ELF-1 (cell line): Measurements from ENCODE around the gene WFIKKN2.
"Not testable (repeated sequence)": the region's sequence is repeated elsewhere in the genome, so short reads cannot be mapped to it uniquely, and the experiment has no call there.

Source experiments
- DNase-seq: peaks from one replicate; pipeline ENCODE4 v3.0.0-alpha.2; 2016; ENCODE audit warnings: low read depth, low spot score

The WFIKKN2 gene

GRCh38 chr17:50875074-50875473 is 39.7 kb downstream of the WFIKKN2 start:
- no peak for DNase-seq

GRCh38 chr17:50877042-50877441 is 41.7 kb downstream of the WFIKKN2 start:
- DNase-seq, result not testable (repeated sequence)

DNA sequence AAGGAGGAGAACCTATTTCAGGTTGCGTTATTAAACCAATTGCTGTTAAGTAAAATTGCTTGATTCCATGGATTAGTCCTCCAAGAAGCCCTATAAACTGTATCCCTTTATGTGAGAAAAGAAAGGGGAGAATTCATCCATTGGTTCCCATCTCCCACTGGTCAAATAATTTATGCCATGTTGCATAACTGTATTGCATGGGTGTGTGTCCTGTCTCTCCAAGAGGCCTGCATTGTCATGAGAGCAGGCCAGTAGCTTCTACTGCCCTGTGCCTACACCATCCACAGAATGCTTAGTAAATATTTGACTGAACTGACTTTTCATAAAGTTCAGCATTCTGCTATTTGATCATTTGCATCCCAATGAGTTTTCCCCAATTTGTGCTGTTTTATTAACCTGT is 42.5 kb downstream of the WFIKKN2 start:
- no peak for DNase-seq

GRCh38 chr17:50879086-50879485 is 43.7 kb downstream of the WFIKKN2 start:
- DNase-seq, result no peak

GRCh38 chr17:50881182-50881581 is 45.8 kb downstream of the WFIKKN2 start:
- DNase-seq, result no peak

- no peak for DNase-seq
These were observed 47.5 kb downstream of the WFIKKN2 start for GRCh38 chr17:50882851-50883250.

- DNase-seq, result no peak
These were observed 48.6 kb downstream of the WFIKKN2 start for GRCh38 chr17:50883850-50884438.

- peak; percentile 75 for DNase-seq
These were observed 49.3 kb downstream of the WFIKKN2 start for GRCh38 chr17:50884439-50885311.

- DNase-seq, result no peak
These were observed 52.4 kb downstream of the WFIKKN2 start for GRCh38 chr17:50887705-50888245.

GRCh38 chr17:50889528-50890118 is 54.2 kb downstream of the WFIKKN2 start:
- DNase-seq, result no peak

DNA sequence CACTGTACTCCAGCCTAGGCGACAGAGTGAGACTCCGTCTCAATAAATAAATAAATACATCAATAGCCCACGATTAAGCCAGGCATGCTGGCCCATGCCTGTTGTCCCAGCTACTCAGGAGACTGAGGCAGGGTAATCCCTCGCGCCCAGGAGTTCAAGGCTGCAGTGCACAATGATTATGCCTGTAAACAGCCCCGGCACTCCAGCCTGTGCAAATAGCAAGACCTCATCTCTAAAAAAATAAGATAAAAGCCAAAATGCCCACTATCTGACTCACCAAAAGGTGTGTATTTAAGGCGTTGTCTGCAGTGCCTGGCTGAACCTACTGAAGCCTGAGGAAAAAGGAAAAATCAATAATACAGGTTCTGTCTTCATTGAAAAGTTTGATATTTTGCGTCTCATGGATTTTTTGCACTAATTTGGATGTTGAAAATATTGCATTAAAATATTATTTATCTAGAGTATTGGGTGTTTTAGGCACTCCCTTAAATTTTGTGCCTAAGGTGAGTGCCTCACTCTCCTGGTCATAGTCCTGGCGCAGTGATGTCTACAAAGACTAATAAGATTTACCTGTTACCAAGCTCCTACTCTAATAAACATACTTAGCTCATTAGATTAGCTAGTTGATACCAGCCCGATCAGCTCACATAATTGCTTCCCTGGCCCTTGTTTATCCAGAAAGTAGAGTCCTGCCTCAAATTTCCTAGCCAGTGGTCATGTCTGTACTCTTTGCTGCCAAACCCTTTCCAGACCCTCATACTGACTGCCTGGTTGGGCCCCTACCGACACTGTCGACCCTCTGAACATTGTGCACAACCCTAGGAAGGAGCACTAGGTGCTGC is 55.5 kb downstream of the WFIKKN2 start:
- no peak for DNase-seq

DNA sequence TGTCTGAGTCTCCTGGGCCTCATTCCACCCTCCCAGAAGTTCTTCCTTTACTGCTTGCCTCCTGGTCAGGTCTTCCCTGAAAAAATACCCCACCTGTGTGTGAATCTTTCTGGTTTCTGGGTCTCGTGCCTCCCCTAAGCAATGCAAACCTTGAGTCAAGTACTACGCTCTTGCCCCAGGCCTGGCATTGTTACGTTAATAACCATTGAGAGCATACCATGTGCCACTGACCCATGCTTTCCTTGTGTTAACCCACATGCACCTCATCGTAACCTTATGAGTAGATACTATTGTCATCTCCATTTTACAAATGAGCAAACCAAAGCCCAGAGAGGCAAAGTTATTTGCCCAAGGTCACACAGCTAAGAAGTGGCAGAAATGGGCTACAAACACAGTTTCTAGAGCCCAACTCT is 56.2 kb downstream of the WFIKKN2 start:
- peak; percentile 44 for DNase-seq
